Suprapubic skin (tissue), 4 donors: ENCODE results near the gene ZNF324B. TPM values are rescaled to one million over a fixed set of nuclear protein-coding genes. Genes with fewer than 3 reads are reported as not detected.

Experiments used
- DNase-seq, 2 donors: peaks; one replicate each; pipeline ENCODE4 v3.0.0-alpha.2; 2019; ENCODE audit warnings: low spot score in 2 of 2
- H3K27ac ChIP-seq: fragments of 200-600 bp; sonication (generic); one replicate; pipeline ENCODE4 v1.5.1; 2019
- H3K27me3 ChIP-seq: fragments of 200-600 bp; sonication (generic); one replicate; pipeline ENCODE4 v1.5.1; 2019
- H3K36me3 ChIP-seq: fragments of 200-600 bp; sonication (generic); one replicate; pipeline ENCODE4 v1.5.1; 2019
- H3K4me1 ChIP-seq: fragments of 200-600 bp; sonication (generic); one replicate; pipeline ENCODE4 v1.5.1; 2019
- H3K4me3 ChIP-seq: fragments of 200-600 bp; sonication (generic); one replicate; pipeline ENCODE4 v1.5.1; 2019; ENCODE audit warnings: mild to moderate bottlenecking
- H3K9me3 ChIP-seq: fragments of 200-600 bp; sonication (generic); one replicate; pipeline ENCODE4 v1.5.1; 2019
- EP300 ChIP-seq: sonication (generic); formaldehyde crosslinking; IDR thresholded peaks from one replicate; pipeline ENCODE4 v1.6.1; 2017; ENCODE audit warnings: antibody characterized with exemption
- POLR2A ChIP-seq, 2 donors: fragments of 450-650 bp; IDR thresholded peaks; one replicate each; pipeline ENCODE4 v1.6.1; 2017; ENCODE audit warnings: antibody characterized with exemption in 2 of 2, mild to moderate bottlenecking in 2 of 2, moderate library complexity in 2 of 2
- POLR2AphosphoS5 ChIP-seq, 3 donors: sonication (generic); formaldehyde crosslinking; IDR thresholded peaks; one replicate each; pipeline ENCODE4 v1.6.1; 2017; ENCODE audit warnings: antibody characterized with exemption in 3 of 3
- WGBS: methylation state at CpG from one replicate; pipeline ENCODE4 v1.1.5; 2018; 5-methylcytosine and 5-hydroxymethylcytosine counted together
- total RNA-seq, 4 donors: library from RNA; depleted of rRNA; stranded (reverse); fragments of >200 nt; gene quantifications; one replicate each; pipeline ENCODE4 v1.1.0, GENCODE V29; 2016
- TF ChIP-seq, protein P1 (sequence below), 2 donors: fragments of 200-600 bp in 1 of 2; fragments of 450-650 bp in 1 of 2; sonication (generic) in 1 of 2; IDR thresholded peaks; one replicate each; pipeline ENCODE4 v1.5.1; 2016 to 2019; ENCODE audit warnings: antibody characterized with exemption in 2 of 2, mild to moderate bottlenecking in 1 of 2, moderate library complexity in 1 of 2

ZNF324B gene
- total RNA-seq, 4 donors from 2014 or later: 9.7 to 28.7 (median 13.8) TPM

DNA sequence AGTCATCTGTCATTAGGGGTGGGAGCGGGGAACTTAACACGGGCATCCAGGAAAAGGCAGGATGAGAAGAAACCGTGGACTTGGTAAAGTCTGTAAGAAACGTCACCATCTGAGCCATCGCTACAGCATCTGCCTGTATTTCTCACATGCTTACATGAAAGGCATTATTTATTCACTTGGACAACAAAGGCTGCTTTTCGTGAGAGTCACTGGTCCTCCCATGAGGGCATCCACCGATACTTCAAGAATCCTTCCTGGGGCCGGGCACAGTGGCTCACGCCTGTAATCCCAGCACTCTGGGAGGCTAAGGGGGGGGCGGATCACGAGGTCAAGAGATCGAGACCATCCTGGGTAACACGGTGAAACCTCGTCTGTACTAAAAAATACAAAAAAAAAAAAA, 40.8 kb downstream of the ZNF324B start:
- no peak for DNase-seq
- Histone ChIP-seq H3K36me3 (no peaks in the 10 kb centered on the region), H3K4me1 (peaks cover under 1% of the 10 kb centered on the region), H3K27me3 (no peaks in the 10 kb centered on the region), H3K9me3 (no peaks in the 10 kb centered on the region), H3K27ac (no peak overlapping the region), H3K4me3 (no peak overlapping the region)
- WGBS: 91% methylated on average over 14 of the region's 14 CpGs
- no peak for TF ChIP-seq EP300
- TF ChIP-seq POLR2AphosphoS5 (IDR thresholded peaks at IDR 0.05): no peak
- TF ChIP-seq POLR2A (IDR thresholded peaks at IDR 0.05): no peak
- TF ChIP-seq, protein P1, sequence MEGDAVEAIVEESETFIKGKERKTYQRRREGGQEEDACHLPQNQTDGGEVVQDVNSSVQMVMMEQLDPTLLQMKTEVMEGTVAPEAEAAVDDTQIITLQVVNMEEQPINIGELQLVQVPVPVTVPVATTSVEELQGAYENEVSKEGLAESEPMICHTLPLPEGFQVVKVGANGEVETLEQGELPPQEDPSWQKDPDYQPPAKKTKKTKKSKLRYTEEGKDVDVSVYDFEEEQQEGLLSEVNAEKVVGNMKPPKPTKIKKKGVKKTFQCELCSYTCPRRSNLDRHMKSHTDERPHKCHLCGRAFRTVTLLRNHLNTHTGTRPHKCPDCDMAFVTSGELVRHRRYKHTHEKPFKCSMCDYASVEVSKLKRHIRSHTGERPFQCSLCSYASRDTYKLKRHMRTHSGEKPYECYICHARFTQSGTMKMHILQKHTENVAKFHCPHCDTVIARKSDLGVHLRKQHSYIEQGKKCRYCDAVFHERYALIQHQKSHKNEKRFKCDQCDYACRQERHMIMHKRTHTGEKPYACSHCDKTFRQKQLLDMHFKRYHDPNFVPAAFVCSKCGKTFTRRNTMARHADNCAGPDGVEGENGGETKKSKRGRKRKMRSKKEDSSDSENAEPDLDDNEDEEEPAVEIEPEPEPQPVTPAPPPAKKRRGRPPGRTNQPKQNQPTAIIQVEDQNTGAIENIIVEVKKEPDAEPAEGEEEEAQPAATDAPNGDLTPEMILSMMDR (IDR thresholded peaks at IDR 0.05): no peak

DNA sequence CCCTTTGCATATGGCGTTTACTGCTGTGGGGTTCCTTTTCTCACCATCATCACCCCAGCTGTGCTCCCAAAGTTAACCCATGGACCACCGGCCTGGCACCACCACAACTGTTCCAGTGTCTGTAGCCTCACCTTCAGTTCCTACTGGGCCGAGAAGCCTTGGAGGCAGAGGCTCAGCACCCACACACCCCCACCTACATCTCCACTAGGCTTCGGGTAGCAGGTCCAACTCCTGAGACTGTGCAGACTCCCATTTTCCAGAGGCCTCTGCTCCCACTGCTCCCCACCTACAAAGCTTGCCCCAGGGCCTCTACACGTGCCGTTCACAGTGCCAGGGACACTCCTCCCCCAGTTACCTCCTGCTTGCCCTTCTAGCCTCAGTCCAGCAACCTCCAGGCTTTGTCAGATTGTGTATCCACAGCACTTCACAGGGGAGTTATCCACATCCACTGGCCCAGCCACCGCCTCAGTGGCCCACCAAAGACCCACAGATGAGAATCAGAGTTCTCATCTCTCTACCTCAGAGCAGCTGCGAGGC, 46.3 kb downstream of the ZNF324B start:
- Histone ChIP-seq H3K9me3 (no peaks in the 10 kb centered on the region), H3K27ac (no peak overlapping the region), H3K4me3 (no peak overlapping the region), H3K4me1 (peaks cover 22% of the 10 kb centered on the region), H3K27me3 (no peaks in the 10 kb centered on the region), H3K36me3 (no peaks in the 10 kb centered on the region)
- WGBS: 79% methylated on average over 7 of the region's 8 CpGs
- DNase-seq: no peak
- TF ChIP-seq POLR2AphosphoS5 (IDR thresholded peaks at IDR 0.05) (no peak), EP300 (no peak), POLR2A (IDR thresholded peaks at IDR 0.05) (no peak)
- TF ChIP-seq, protein P1 (IDR thresholded peaks at IDR 0.05): no peak

DNA sequence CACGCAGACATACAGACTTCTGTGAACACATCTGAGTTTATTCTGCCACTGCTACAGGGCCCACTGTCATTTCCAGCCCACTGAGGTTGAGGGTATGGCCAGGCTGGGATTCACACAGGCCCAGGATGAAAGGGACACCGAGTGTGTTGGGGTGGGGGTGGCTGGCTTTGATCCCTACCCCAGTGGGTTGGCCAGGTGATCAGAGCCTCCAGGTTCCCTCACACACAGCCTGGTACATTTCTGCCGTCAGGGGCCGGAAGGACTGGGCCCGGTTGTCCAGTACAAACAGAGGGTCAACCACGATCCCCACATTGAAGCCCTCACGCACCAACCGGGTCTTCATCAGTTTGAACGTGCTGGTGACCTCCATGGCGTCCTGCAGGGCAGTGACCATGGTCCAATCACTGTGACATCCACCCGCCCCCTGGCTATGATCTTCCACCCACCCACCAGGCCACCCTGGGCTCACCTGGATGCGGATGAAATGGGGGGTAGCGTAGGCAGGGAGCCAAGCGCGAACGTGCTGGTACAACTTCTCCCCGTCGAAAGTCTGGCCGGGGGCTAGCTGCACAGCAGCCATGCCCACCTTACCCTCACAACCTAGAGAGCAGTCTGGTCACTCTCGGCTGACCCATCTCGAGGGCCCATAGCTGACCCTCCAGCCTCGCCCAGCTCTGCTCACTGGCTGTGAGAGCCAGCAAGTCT, 47.0 kb downstream of the ZNF324B start:
- DNase-seq: peak in 1 of 2 donors; percentile 77
- WGBS: 62% methylated on average over 17 of the region's 22 CpGs
- H3K4me3 ChIP-seq: peak overlapping the region; percentile 56
- TF ChIP-seq POLR2A (IDR thresholded peaks at IDR 0.05) (no peak), POLR2AphosphoS5 (IDR thresholded peaks at IDR 0.05) (no peak), EP300 (no peak)
- TF ChIP-seq, protein P1 (IDR thresholded peaks at IDR 0.05): no peak
- H3K27ac ChIP-seq: no peak overlapping the region
- H3K36me3 ChIP-seq: no peaks in the 10 kb centered on the region
- H3K27me3 ChIP-seq: no peaks in the 10 kb centered on the region
- H3K4me1 ChIP-seq: peaks cover 22% of the 10 kb centered on the region
- H3K9me3 ChIP-seq: no peaks in the 10 kb centered on the region

DNA sequence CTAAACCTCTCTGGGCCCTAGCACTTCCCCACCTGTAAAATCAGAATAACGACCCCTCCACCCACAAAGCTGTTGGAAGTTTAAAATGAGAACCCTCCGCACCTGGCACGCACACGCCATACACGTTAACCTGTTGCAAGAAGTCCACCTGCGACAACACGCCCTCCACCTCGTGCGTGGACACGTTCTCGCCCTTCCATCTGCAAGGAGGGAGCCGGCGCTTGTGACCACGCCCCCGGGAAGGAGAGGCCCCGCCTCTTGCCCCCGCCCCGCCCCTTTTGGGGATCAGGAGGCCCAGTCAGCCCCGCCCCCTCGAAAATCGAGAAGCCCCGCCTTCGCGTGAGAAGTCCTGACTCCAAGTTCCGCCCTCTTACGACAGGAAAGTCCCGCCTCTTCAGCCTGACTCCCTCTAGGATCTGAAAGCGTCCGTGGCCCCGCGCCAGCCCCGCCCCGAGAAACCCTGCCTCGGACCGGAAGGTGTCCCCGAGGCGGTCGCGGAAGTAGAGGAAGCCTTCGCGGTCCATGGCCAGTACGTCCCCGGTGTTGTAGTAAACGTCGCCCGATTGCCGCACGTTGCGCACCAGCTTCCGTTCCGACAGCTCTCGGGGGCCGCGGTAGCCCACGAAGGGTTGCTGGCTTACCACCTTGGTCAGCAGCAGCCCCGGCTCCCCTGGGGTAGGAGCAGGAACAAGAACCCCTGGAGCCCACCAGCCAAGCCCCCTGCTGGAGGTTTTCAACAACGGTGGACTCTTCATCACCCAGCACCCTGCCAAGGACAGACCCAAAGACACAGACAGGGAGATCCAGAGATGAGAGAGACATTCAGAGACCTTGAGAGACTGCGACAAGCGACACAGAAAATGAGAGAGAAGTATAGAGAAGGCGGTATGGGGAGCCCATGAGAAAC, 47.9 kb downstream of the ZNF324B start:
- Histone ChIP-seq H3K36me3 (no peaks in the 10 kb centered on the region), H3K4me1 (peaks cover 22% of the 10 kb centered on the region), H3K27ac (peak overlapping the region; percentile 64), H3K4me3 (peak overlapping the region; percentile 56), H3K9me3 (no peaks in the 10 kb centered on the region), H3K27me3 (no peaks in the 10 kb centered on the region)
- DNase-seq: peak; percentile 100
- TF ChIP-seq, protein P1 (IDR thresholded peaks at IDR 0.05): peak in 1 of 2 donors; percentile 12
- peak in 2 of 3 donors; percentile 81 to 90 for TF ChIP-seq POLR2AphosphoS5 (IDR thresholded peaks at IDR 0.05)
- no peak for TF ChIP-seq EP300
- TF ChIP-seq POLR2A (IDR thresholded peaks at IDR 0.05): no peak
- 2% methylated on average over 20 of the region's 60 CpGs for WGBS

DNA sequence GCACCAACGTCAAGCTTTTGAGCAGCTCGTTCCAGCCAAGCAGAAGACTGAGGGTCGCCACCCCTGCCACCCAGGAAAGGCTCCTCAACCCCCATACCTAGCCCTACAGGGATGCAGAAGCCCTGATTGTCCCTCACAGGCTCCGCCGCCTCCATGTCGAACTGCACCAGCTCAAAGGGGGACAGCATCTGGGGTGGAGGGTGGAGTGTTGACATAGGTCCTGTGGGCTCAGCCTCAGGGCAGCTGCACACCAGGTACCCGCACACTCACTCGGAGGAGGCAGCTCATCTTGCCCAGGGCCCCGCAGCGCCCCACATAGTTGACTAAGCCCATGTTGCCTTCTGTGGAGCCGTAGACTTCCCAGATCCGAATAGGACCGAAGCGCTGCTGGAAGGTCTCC, 48.8 kb downstream of the ZNF324B start:
- TF ChIP-seq EP300 (no peak), POLR2AphosphoS5 (IDR thresholded peaks at IDR 0.05) (no peak), POLR2A (IDR thresholded peaks at IDR 0.05) (no peak)
- TF ChIP-seq, protein P1 (IDR thresholded peaks at IDR 0.05): no peak
- Histone ChIP-seq H3K9me3 (no peaks in the 10 kb centered on the region), H3K27ac (no peak overlapping the region), H3K4me1 (peaks cover 22% of the 10 kb centered on the region), H3K36me3 (no peaks in the 10 kb centered on the region), H3K27me3 (no peaks in the 10 kb centered on the region), H3K4me3 (peak overlapping the region; percentile 56)
- WGBS: 96% methylated on average over 5 of the region's 14 CpGs
- DNase-seq: no peak
